ENCODE measurements around the gene HOXD10.

DNA sequence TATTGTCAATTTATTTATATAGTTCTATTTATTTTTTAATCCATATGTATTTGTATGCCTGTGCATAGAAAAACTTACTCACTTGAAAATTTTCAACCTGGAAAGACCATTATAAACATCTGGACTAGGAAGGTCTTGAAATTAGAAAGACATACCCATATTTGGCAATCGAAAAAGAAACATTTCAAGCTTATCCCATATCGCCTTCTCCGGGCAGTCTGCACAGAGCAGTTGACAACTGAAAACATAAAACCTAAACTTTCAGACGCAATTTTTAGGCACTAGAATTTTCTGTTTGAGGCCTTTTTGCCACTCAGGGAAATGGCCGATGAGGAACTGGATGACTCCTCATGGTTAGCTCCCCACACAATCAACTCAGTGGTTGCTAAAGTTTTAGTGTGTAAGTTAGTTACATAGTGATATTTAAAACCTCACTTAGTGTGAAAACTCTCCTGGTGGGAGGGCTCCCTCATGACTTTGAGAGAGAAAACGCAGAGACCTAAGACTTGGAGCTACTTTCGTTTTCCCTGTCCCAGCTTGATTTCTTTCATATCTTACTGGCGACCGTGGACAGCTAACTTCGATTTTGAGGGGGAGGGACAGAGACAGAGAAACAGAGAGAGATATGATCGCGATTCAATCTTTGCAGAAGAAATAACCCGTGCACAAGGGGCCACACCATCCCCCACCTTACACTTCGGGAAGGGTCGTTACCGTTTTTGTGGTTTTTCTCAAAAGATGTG is 20.2 kb upstream of the HOXD10 start:
- no peak for TF ChIP-seq POLR2A (IDR thresholded peaks at IDR 0.05; ENCODE audit: insufficient read depth in 1 of 2, low read depth in 2 of 2, low read length in 2 of 2)
- no peak for TF ChIP-seq ZNF24 (IDR thresholded peaks at IDR 0.05)
- no peak for TF ChIP-seq SMC3 (IDR thresholded peaks at IDR 0.05; ENCODE audit: low read length)
- no peak; the same call in 1 of the 2 replicates for TF ChIP-seq EZH2 (conservative IDR thresholded peaks at IDR 0.05; ENCODE audit: low read depth, low read length)
- TF ChIP-seq, protein P1, sequence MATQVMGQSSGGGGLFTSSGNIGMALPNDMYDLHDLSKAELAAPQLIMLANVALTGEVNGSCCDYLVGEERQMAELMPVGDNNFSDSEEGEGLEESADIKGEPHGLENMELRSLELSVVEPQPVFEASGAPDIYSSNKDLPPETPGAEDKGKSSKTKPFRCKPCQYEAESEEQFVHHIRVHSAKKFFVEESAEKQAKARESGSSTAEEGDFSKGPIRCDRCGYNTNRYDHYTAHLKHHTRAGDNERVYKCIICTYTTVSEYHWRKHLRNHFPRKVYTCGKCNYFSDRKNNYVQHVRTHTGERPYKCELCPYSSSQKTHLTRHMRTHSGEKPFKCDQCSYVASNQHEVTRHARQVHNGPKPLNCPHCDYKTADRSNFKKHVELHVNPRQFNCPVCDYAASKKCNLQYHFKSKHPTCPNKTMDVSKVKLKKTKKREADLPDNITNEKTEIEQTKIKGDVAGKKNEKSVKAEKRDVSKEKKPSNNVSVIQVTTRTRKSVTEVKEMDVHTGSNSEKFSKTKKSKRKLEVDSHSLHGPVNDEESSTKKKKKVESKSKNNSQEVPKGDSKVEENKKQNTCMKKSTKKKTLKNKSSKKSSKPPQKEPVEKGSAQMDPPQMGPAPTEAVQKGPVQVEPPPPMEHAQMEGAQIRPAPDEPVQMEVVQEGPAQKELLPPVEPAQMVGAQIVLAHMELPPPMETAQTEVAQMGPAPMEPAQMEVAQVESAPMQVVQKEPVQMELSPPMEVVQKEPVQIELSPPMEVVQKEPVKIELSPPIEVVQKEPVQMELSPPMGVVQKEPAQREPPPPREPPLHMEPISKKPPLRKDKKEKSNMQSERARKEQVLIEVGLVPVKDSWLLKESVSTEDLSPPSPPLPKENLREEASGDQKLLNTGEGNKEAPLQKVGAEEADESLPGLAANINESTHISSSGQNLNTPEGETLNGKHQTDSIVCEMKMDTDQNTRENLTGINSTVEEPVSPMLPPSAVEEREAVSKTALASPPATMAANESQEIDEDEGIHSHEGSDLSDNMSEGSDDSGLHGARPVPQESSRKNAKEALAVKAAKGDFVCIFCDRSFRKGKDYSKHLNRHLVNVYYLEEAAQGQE (IDR thresholded peaks at IDR 0.05; ENCODE audit: borderline replicate concordance in 1 of 2, low read depth in 1 of 2, low read length in 2 of 2), result no peak
- no peak for TF ChIP-seq NFIC (IDR thresholded peaks at IDR 0.05; ENCODE audit: low read length)
- TF ChIP-seq, protein P2, sequence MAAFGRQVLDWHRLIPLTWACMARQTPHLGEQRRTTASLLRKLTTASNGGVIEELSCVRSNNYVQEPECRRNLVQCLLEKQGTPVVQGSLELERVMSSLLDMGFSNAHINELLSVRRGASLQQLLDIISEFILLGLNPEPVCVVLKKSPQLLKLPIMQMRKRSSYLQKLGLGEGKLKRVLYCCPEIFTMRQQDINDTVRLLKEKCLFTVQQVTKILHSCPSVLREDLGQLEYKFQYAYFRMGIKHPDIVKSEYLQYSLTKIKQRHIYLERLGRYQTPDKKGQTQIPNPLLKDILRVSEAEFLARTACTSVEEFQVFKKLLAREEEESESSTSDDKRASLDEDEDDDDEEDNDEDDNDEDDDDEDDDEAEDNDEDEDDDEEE (CRISPR knock-in tag; IDR thresholded peaks at IDR 0.05), result no peak
- no peak for TF ChIP-seq KLF11 (CRISPR knock-in tag; IDR thresholded peaks at IDR 0.05)
- TF ChIP-seq, protein P3, sequence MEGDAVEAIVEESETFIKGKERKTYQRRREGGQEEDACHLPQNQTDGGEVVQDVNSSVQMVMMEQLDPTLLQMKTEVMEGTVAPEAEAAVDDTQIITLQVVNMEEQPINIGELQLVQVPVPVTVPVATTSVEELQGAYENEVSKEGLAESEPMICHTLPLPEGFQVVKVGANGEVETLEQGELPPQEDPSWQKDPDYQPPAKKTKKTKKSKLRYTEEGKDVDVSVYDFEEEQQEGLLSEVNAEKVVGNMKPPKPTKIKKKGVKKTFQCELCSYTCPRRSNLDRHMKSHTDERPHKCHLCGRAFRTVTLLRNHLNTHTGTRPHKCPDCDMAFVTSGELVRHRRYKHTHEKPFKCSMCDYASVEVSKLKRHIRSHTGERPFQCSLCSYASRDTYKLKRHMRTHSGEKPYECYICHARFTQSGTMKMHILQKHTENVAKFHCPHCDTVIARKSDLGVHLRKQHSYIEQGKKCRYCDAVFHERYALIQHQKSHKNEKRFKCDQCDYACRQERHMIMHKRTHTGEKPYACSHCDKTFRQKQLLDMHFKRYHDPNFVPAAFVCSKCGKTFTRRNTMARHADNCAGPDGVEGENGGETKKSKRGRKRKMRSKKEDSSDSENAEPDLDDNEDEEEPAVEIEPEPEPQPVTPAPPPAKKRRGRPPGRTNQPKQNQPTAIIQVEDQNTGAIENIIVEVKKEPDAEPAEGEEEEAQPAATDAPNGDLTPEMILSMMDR (CRISPR knock-in tag; IDR thresholded peaks at IDR 0.05), result no peak
- TF ChIP-seq ELF1 (CRISPR knock-in tag; IDR thresholded peaks at IDR 0.05), result no peak
- no peak for TF ChIP-seq ZNF670 (CRISPR knock-in tag; IDR thresholded peaks at IDR 0.05; ENCODE audit: borderline replicate concordance)
- TF ChIP-seq ZSCAN31 (CRISPR knock-in tag; IDR thresholded peaks at IDR 0.05; ENCODE audit: low read depth), result no peak
- TF ChIP-seq, protein P4, sequence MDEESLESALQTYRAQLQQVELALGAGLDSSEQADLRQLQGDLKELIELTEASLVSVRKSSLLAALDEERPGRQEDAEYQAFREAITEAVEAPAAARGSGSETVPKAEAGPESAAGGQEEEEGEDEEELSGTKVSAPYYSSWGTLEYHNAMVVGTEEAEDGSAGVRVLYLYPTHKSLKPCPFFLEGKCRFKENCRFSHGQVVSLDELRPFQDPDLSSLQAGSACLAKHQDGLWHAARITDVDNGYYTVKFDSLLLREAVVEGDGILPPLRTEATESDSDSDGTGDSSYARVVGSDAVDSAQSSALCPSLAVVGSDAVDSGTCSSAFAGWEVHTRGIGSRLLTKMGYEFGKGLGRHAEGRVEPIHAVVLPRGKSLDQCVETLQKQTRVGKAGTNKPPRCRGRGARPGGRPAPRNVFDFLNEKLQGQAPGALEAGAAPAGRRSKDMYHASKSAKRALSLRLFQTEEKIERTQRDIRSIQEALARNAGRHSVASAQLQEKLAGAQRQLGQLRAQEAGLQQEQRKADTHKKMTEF (CRISPR knock-in tag; IDR thresholded peaks at IDR 0.05), result no peak
- no peak for TF ChIP-seq ZNF672 (CRISPR knock-in tag; IDR thresholded peaks at IDR 0.05)

All from HepG2 (cell line).